ENCODE data around the gene FBXW7. TPM values are rescaled to one million over a fixed set of nuclear protein-coding genes. Genes with fewer than 3 reads are reported as not detected.

The FBXW7 gene
- total RNA-seq, 1 experiment from 2014 or later = 23.0 TPM

GRCh38 chr4:152539556-152540292, 3.8 kb upstream of the FBXW7 start:
- ATAC-seq (no peak), DNase-seq (ENCODE audit: low spot score) (no peak)
- peaks cover 15% of the 10 kb centered on the region for H3K4me1 Mint-ChIP-seq
- no peak overlapping the region for H3K4me3 Mint-ChIP-seq
- peaks cover 17% of the 10 kb centered on the region for H3K36me3 Mint-ChIP-seq
- no peak for TF ChIP-seq IRF1 (CRISPR knock-in tag; IDR thresholded peaks at IDR 0.05)
- no peak for TF ChIP-seq RORB (CRISPR knock-in tag; IDR thresholded peaks at IDR 0.05)
- TF ChIP-seq, protein P1, sequence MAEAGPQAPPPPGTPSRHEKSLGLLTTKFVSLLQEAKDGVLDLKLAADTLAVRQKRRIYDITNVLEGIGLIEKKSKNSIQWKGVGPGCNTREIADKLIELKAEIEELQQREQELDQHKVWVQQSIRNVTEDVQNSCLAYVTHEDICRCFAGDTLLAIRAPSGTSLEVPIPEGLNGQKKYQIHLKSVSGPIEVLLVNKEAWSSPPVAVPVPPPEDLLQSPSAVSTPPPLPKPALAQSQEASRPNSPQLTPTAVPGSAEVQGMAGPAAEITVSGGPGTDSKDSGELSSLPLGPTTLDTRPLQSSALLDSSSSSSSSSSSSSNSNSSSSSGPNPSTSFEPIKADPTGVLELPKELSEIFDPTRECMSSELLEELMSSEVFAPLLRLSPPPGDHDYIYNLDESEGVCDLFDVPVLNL (CRISPR knock-in tag; IDR thresholded peaks at IDR 0.05; ENCODE audit: borderline replicate concordance, low read depth) = no peak
- TF ChIP-seq ZNF317 (CRISPR knock-in tag; IDR thresholded peaks at IDR 0.05; ENCODE audit: borderline replicate concordance, low read depth) = no peak
- no peak for TF ChIP-seq TEAD1 (CRISPR knock-in tag; IDR thresholded peaks at IDR 0.05)
- H3K27ac Mint-ChIP-seq = no peak overlapping the region
- H3K9me3 Mint-ChIP-seq = peaks cover 10% of the 10 kb centered on the region; the same call in 1 of the 2 replicates
- H3K27me3 Mint-ChIP-seq (ENCODE audit: low read depth) = no peaks in the 10 kb centered on the region; the same call in 1 of the 2 replicates
- ChIA-PET CTCF (interaction anchor here (0.6 to 2.3 kb wide), 6 partner anchors 38 to 196 kb away, joined by 3 to 15 read pairs (median 4); no protein-coding TSS in a partner anchor), POLR2A (no interaction called here)

DNA sequence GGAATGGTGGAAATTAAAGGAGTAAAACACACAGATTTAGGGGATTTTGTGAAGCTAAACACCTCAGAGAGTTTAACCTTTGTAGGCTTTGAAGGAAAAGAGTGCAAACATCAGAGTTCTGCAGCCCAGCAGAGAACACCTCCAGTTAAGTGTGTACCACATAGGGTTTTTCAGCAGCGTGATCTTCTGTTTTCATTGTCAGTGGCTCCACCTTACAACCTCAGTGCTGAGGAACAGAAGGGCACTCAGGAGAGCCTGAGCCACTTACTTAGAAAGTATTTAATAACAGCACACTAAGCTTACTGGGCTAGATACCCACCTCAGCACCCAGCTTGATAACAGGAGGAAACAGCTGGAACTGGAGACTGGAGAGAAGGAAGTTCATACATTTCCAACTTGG, 2.0 kb upstream of the FBXW7 start:
- Mint-ChIP-seq H3K27me3 (ENCODE audit: low read depth) (no peaks in the 10 kb centered on the region; the same call in 1 of the 2 replicates), H3K4me1 (peaks cover 32% of the 10 kb centered on the region), H3K36me3 (peaks cover 17% of the 10 kb centered on the region), H3K9me3 (peaks cover 10% of the 10 kb centered on the region; the same call in 1 of the 2 replicates), H3K27ac (peak overlapping the region; percentile 36; the same call in 1 of the 2 replicates), H3K4me3 (peak overlapping the region; percentile 98)
- DNase-seq (ENCODE audit: low spot score) = no peak
- ChIA-PET CTCF (interaction anchor here (3.5 kb wide), 1 partner anchor 36 kb away, joined by 28 read pairs; no protein-coding TSS in a partner anchor), POLR2A (no interaction called here)
- ATAC-seq = no peak
- TF ChIP-seq ZSCAN18 (CRISPR knock-in tag; IDR thresholded peaks at IDR 0.05) (no peak), OVOL2 (CRISPR knock-in tag; IDR thresholded peaks at IDR 0.05; ENCODE audit: borderline replicate concordance) (no peak), IRF1 (CRISPR knock-in tag; IDR thresholded peaks at IDR 0.05) (no peak), ZNF423 (CRISPR knock-in tag; IDR thresholded peaks at IDR 0.05) (no peak), CREM (CRISPR knock-in tag; IDR thresholded peaks at IDR 0.05) (no peak), ATF6 (CRISPR knock-in tag; IDR thresholded peaks at IDR 0.05) (no peak), ESRRA (CRISPR knock-in tag; IDR thresholded peaks at IDR 0.05; ENCODE audit: borderline replicate concordance) (no peak), JUN (CRISPR knock-in tag; IDR thresholded peaks at IDR 0.05) (no peak), NR2C2 (CRISPR knock-in tag; IDR thresholded peaks at IDR 0.05) (no peak), ZNF416 (CRISPR knock-in tag; IDR thresholded peaks at IDR 0.05) (no peak), EMX1 (CRISPR knock-in tag; IDR thresholded peaks at IDR 0.05) (no peak), NR1H2 (CRISPR knock-in tag; IDR thresholded peaks at IDR 0.05) (no peak), ELF4 (CRISPR knock-in tag; IDR thresholded peaks at IDR 0.05; ENCODE audit: low read depth) (no peak), ZNF512 (CRISPR knock-in tag; IDR thresholded peaks at IDR 0.05; ENCODE audit: borderline replicate concordance) (no peak)
- TF ChIP-seq, protein P2, sequence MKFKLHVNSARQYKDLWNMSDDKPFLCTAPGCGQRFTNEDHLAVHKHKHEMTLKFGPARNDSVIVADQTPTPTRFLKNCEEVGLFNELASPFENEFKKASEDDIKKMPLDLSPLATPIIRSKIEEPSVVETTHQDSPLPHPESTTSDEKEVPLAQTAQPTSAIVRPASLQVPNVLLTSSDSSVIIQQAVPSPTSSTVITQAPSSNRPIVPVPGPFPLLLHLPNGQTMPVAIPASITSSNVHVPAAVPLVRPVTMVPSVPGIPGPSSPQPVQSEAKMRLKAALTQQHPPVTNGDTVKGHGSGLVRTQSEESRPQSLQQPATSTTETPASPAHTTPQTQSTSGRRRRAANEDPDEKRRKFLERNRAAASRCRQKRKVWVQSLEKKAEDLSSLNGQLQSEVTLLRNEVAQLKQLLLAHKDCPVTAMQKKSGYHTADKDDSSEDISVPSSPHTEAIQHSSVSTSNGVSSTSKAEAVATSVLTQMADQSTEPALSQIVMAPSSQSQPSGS (CRISPR knock-in tag; IDR thresholded peaks at IDR 0.05; ENCODE audit: borderline replicate concordance, low read depth) = no peak
- TF ChIP-seq, protein P3, sequence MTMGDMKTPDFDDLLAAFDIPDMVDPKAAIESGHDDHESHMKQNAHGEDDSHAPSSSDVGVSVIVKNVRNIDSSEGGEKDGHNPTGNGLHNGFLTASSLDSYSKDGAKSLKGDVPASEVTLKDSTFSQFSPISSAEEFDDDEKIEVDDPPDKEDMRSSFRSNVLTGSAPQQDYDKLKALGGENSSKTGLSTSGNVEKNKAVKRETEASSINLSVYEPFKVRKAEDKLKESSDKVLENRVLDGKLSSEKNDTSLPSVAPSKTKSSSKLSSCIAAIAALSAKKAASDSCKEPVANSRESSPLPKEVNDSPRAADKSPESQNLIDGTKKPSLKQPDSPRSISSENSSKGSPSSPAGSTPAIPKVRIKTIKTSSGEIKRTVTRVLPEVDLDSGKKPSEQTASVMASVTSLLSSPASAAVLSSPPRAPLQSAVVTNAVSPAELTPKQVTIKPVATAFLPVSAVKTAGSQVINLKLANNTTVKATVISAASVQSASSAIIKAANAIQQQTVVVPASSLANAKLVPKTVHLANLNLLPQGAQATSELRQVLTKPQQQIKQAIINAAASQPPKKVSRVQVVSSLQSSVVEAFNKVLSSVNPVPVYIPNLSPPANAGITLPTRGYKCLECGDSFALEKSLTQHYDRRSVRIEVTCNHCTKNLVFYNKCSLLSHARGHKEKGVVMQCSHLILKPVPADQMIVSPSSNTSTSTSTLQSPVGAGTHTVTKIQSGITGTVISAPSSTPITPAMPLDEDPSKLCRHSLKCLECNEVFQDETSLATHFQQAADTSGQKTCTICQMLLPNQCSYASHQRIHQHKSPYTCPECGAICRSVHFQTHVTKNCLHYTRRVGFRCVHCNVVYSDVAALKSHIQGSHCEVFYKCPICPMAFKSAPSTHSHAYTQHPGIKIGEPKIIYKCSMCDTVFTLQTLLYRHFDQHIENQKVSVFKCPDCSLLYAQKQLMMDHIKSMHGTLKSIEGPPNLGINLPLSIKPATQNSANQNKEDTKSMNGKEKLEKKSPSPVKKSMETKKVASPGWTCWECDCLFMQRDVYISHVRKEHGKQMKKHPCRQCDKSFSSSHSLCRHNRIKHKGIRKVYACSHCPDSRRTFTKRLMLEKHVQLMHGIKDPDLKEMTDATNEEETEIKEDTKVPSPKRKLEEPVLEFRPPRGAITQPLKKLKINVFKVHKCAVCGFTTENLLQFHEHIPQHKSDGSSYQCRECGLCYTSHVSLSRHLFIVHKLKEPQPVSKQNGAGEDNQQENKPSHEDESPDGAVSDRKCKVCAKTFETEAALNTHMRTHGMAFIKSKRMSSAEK (CRISPR knock-in tag; IDR thresholded peaks at IDR 0.05; ENCODE audit: borderline replicate concordance) = no peak

All from WTC11 (cell line).